B cell (primary cell): ENCODE measurements around the gene CACNB4.

Experiments
- EZH2 ChIP-seq: IDR thresholded peaks from 2 replicates; pipeline ENCODE4 v1.6.1; 2012; ENCODE audit warnings: borderline replicate concordance, low read depth, mild to moderate bottlenecking, moderate library complexity, low read length; ENCODE audit not compliant: insufficient read depth, poor library complexity, severe bottlenecking
- TF ChIP-seq, protein P1 (sequence below): fragments of 200-600 bp; IDR thresholded peaks from one replicate; pipeline ENCODE4 v1.8.0; 2022; ENCODE audit warnings: antibody characterized with exemption, mild to moderate bottlenecking

DNA sequence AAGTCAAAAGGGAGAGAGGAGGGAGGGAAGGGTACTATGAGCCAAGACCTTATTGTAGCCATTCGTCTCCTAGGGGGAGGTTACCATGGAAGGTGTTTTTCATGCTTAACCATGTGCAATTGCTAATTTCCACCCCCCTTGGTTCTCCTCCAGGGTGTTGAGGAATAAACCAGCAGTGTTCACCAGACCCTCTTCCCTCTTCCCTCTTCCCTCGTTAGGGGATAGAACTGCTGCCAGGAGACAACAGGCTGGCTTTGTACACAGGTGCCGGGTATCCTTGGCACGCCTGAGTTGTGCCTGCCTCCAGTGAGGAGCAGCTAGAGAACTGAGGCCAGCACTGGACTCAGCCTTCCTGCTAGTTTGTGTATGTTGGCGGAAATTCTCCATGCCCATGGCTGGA is 229.6 kb downstream of the CACNB4 start:
- TF ChIP-seq, protein P1, sequence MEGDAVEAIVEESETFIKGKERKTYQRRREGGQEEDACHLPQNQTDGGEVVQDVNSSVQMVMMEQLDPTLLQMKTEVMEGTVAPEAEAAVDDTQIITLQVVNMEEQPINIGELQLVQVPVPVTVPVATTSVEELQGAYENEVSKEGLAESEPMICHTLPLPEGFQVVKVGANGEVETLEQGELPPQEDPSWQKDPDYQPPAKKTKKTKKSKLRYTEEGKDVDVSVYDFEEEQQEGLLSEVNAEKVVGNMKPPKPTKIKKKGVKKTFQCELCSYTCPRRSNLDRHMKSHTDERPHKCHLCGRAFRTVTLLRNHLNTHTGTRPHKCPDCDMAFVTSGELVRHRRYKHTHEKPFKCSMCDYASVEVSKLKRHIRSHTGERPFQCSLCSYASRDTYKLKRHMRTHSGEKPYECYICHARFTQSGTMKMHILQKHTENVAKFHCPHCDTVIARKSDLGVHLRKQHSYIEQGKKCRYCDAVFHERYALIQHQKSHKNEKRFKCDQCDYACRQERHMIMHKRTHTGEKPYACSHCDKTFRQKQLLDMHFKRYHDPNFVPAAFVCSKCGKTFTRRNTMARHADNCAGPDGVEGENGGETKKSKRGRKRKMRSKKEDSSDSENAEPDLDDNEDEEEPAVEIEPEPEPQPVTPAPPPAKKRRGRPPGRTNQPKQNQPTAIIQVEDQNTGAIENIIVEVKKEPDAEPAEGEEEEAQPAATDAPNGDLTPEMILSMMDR, result no peak
- no peak for TF ChIP-seq EZH2
